PFSK-1 (cell line): ENCODE results near the gene CDC42EP4.

Experiments used
- POLR2AphosphoS5 ChIP-seq: IDR thresholded peaks from 2 replicates; pipeline ENCODE4 v1.6.1; 2012; ENCODE audit warnings: low read depth, mild to moderate bottlenecking, control low read depth, low read length, moderate library complexity
- TAF1 ChIP-seq: IDR thresholded peaks from 2 replicates; pipeline ENCODE4 v1.6.1; 2012; ENCODE audit warnings: low read length, control low read depth, borderline replicate concordance; ENCODE audit not compliant: insufficient read depth
- TF ChIP-seq, protein P1 (sequence below), 2 experiments: IDR thresholded peaks; 2 replicates each; pipeline versions ENCODE4 v1.6.1 to v1.8.0; 2011 to 2012; ENCODE audit warnings: low read depth in 2 of 2, low read length in 2 of 2, control low read depth in 1 of 2, inconsistent platforms in 1 of 2, mild to moderate bottlenecking in 1 of 2, moderate library complexity in 1 of 2; ENCODE audit not compliant: insufficient read depth in 1 of 2

DNA sequence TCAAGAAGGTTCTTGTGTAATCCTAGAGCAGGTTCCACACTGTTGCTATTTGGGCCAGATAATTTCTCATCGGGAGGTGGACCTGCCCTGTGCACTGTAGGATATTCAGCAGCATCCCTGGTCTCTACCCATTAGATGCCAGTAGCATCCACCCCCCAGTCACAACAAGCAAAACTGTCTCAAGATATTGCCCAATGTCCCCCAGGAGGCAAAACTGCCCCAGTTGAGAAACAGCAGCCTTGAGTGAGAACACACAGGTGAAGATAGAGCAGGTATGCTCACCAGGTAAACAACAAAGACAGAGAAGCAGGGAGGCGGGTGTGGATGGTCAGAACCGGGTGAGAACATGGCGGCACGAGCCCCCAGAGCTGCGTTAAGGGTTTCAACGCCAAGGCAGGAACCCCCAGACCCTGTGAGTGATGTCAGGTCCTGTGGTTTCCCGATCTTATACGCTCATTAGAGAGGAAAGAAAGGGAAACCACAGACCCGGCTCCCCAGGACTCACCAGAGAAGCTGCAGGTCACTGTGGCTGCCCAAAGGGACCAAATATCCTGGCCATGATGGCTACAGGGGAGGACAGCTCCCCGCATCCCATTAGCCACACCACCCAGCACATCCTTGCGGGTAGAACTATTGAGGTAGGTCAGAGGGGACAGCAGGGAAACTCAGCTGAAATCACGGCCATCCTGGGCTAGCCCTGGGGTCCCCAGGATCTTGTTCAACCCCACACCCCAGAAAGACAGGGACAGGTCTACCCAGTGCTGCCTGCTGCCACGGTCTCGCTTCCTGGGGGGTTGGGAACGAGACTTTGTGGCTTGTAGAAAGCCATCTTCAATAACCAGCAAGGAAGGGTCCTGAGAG is 21.2 kb downstream of the CDC42EP4 start:
- TF ChIP-seq, protein P1, sequence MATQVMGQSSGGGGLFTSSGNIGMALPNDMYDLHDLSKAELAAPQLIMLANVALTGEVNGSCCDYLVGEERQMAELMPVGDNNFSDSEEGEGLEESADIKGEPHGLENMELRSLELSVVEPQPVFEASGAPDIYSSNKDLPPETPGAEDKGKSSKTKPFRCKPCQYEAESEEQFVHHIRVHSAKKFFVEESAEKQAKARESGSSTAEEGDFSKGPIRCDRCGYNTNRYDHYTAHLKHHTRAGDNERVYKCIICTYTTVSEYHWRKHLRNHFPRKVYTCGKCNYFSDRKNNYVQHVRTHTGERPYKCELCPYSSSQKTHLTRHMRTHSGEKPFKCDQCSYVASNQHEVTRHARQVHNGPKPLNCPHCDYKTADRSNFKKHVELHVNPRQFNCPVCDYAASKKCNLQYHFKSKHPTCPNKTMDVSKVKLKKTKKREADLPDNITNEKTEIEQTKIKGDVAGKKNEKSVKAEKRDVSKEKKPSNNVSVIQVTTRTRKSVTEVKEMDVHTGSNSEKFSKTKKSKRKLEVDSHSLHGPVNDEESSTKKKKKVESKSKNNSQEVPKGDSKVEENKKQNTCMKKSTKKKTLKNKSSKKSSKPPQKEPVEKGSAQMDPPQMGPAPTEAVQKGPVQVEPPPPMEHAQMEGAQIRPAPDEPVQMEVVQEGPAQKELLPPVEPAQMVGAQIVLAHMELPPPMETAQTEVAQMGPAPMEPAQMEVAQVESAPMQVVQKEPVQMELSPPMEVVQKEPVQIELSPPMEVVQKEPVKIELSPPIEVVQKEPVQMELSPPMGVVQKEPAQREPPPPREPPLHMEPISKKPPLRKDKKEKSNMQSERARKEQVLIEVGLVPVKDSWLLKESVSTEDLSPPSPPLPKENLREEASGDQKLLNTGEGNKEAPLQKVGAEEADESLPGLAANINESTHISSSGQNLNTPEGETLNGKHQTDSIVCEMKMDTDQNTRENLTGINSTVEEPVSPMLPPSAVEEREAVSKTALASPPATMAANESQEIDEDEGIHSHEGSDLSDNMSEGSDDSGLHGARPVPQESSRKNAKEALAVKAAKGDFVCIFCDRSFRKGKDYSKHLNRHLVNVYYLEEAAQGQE (IDR thresholded peaks at IDR 0.05; ENCODE audit: insufficient read depth in 1 of 2, low read depth in 2 of 2, low read length in 2 of 2), result no peak
- no peak for TF ChIP-seq POLR2AphosphoS5
- no peak for TF ChIP-seq TAF1
